GM10266 (cell line): Measurements from ENCODE around the gene TCEANC.

ENCODE experiments used
- DNase-seq: peaks from one replicate; pipeline ENCODE4 v3.0.0; 2012; ENCODE audit errors: extremely low spot score
- TF ChIP-seq, protein P1 (sequence below): IDR thresholded peaks from 2 replicates; pipeline ENCODE4 v1.5.1; 2012; ENCODE audit warnings: mild to moderate bottlenecking, low read depth; ENCODE audit not compliant: control insufficient read depth, insufficient read depth; ENCODE audit errors: missing control alignments

The TCEANC gene

DNA sequence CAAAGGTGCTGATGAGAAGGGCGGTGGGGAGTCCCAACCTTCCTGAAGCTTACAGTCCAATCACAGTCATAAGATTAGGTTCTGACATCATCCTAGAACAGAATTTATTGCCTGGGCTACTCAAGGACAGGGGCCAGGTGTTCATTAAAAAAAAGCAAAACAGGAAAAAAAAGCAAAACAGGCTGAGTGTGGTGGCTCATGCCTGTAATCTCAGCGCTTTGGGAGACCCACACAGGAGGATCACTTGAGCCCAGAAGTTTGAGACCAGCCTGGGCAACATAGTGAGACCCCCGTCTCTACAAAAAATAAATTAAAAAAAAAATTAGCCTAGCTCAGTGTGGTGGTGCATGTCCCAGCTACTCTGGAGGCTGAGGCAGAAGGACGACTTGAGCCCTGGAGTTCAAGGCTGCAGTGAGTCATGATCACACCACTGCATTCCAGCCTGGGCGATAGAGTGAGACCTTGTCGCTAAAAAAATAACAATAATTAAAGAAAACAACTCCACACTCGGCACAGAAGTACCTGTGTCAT is 39.0 kb downstream of the TCEANC start:
- TF ChIP-seq, protein P1, sequence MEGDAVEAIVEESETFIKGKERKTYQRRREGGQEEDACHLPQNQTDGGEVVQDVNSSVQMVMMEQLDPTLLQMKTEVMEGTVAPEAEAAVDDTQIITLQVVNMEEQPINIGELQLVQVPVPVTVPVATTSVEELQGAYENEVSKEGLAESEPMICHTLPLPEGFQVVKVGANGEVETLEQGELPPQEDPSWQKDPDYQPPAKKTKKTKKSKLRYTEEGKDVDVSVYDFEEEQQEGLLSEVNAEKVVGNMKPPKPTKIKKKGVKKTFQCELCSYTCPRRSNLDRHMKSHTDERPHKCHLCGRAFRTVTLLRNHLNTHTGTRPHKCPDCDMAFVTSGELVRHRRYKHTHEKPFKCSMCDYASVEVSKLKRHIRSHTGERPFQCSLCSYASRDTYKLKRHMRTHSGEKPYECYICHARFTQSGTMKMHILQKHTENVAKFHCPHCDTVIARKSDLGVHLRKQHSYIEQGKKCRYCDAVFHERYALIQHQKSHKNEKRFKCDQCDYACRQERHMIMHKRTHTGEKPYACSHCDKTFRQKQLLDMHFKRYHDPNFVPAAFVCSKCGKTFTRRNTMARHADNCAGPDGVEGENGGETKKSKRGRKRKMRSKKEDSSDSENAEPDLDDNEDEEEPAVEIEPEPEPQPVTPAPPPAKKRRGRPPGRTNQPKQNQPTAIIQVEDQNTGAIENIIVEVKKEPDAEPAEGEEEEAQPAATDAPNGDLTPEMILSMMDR = no peak
- DNase-seq = no peak

DNA sequence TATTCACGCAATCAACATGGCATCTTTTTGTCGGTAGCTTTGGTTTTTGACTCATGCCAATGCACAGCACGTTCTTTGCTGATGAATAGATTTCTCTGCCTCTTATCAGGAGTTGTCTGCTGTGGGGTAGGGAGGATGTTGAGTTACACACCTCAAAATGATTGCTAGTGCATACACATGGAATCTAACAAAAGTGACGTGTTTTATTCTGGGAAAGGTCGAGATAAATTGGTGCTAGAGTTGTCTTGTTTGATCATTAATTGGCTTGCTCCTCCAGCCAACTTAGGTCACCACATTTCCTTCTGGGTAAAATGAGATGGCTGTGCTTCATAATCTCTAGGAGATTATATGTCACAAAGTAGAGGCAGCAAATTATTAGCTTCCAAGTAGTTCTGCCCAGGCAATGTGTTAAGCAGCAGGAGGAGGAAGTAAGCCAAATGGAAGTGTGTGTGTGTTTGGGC is 39.9 kb downstream of the TCEANC start:
- TF ChIP-seq, protein P1 = no peak
- DNase-seq = no peak

DNA sequence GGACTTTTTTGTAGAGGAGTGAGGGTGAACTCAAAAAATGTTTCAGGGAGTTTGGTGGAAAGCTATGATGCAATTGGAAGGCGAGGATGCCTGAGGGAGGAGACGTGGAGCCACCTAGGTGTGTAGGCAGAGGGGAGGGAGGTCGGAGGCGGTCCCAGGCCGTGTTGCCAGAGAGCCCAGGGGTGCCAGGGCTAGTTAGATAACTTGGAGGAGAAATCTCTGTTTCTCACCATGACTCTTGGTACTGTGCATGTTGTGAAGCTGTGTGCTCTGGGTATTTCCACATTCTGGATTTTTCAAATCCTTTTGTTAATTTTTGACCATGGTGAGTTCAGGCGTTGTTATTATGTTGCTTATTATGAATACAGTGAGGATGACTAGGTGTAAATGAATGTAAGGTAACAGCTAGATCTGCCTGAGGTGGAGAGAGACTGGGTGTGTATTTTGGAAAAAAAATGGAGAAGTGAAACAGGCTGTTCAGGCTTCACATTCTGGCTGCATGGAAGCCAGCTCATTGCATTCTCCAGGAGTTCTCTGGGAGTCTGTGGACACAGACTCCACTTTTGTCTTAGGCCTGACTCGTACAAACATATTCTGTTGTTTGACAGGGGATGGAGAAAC is 40.5 kb downstream of the TCEANC start:
- no peak for DNase-seq
- TF ChIP-seq, protein P1 = no peak

DNA sequence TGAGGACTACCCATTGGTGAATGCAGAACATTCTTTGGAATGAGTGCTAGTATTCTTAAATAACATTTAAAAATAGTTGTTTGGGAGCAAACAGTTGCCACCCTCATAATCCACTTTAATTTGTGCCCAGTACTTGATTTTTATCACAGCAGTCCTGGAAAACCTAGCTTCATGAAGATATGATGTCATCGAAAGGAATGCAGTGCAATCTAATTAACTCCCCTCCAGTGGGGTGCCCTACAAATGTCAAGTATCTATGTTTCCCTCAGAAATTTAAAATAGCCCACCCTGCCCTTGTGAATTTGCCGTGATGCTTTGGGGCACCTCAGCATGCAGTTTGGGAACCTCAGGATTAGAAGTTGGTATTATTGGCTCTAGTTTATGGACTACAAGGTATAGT is 41.4 kb downstream of the TCEANC start:
- TF ChIP-seq, protein P1 = no peak

DNA sequence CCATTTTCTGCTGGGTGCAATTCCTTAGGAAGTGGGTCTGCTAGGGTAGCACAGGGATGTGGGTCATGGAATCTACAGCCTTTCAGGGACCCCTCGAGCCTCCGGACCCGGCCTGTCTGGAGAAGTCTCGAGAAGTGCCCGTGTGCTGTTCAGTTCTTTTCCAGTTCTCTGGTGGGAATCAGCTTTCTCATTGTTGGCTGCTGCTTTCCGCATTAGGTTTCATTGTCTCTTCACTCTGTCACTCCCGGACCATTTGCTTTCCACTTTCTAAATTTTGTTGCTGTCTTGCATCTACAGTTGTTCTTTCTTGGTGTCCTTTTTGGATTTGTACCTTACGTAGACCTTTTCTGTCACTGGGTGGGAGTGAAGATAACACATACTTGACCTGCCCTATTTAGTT is 42.0 kb downstream of the TCEANC start:
- TF ChIP-seq, protein P1 = no peak
- DNase-seq = no peak

More for the DNA sequence above, 41.4 kb downstream of the TCEANC start:
- DNase-seq = no peak

DNA sequence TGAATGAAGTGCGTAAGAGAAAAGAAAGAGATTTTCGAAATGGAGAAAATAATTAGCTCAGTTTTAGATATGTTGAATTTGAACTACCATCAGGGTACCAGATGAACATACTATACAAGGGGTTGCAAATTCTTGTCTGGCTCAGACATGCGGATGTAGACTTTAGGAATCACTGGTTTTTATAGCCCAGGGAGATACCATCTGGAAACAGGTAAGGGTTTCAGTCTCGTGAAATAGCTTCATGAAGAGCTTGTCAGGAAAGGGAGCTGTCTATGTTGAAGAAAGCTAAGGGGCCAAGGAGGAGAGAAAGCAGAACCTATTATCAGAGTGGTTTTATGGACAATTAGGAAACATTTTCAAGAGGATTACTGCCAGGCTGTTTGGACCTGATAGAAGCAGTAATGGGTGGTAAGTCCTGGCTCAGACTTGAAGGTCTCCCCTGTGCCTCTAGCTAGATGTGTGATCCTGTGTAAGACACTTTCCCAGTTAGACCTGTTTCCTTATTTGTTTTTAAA is 42.7 kb downstream of the TCEANC start:
- TF ChIP-seq, protein P1 = no peak
- DNase-seq = no peak

DNA sequence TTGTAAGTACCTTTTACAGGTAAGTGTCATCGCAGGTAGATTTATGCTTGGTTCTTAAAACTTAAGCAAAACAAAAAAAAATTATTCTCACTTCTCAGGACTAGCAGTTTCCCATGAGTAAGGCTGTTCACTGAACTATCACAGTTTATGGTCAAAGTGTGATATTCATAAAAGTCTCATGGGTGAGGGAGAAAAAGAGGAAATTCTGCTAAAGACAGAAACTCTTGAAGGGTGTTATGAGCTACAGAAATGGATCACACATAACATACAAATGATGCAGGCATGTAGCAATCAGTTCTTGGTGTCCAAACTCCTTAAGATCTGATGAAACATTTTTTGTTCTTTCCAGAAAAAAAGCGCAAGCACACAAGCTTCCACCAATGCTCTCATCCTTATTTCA is 44.5 kb downstream of the TCEANC start:
- DNase-seq = peak; percentile 24
- TF ChIP-seq, protein P1 = no peak
